ENCODE measurements around the gene CACTIN.

Gene CACTIN

DNA sequence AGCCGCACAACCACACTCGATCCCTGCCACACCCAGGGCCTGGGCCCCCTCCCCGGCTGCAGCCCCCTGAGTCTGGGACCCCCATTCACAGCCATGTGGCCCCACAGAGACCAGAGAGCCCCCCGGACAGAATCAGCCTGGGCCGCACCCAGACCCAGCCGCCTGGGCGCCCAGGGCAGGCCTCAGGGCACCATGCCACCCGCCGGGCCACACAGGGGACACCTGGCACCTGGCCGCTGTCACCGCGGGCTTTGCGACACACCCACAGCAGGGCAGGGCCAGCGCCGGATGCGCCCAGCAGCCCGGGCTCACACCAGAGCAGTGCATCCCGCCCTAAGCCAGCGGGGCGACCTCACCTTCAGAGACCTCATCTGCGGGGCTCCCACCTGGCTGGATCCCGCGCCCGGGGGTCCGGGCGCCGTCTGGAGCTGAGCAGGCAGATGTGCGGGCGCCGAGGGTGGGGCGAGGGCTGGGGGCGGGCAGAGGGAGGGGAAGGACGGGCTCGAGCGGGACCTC is 20.4 kb downstream of the CACTIN start:
- peaks cover 0 to 5% of the 10 kb centered on the region in 2 donors for H3K27me3 ChIP-seq (ENCODE audit: control insufficient read depth in 1 of 2, insufficient read depth in 2 of 2, low read length in 2 of 2)
- no peaks in the 10 kb centered on the region for H3K36me3 ChIP-seq (ENCODE audit: control insufficient read depth in 2 of 2, insufficient read depth in 2 of 2, low read length in 2 of 2)
- H3K27ac ChIP-seq (ENCODE audit: low read length) = no peak overlapping the region
- H3K9me3 ChIP-seq (ENCODE audit: control insufficient read depth in 2 of 2, low read length in 2 of 2) = no peaks in the 10 kb centered on the region
- H3K9ac ChIP-seq (ENCODE audit: low read length in 2 of 2) = peak overlapping the region in 1 of 2 donors; percentile 55
- H3K4me3 ChIP-seq (ENCODE audit: low read length in 2 of 2) = peak overlapping the region; percentile 57 to 75
- H3K4me1 ChIP-seq (ENCODE audit: control insufficient read depth, insufficient read depth, low read length) = peaks cover 54% of the 10 kb centered on the region

DNA sequence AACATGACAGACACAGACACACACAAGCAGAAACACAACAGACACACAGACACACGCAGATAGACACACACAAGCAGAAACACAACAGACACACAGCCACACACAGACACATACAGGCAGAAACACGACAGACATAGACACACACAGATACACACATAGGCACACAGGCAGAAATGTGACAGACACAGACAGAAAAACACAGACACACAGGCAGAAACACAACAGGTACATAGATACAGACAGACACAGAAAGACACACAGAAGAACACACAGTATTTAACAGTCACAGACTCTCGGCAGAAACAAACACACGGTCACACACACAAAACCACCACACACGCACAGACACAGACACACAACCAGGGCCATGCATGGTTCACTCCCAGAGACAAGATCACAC is 20.8 kb downstream of the CACTIN start:
- peak overlapping the region; percentile 26 to 75 for H3K4me3 ChIP-seq (ENCODE audit: low read length in 2 of 2)
- H3K9ac ChIP-seq (ENCODE audit: low read length in 2 of 2) = peak overlapping the region in 1 of 2 donors; percentile 55
- no peaks in the 10 kb centered on the region for H3K9me3 ChIP-seq (ENCODE audit: control insufficient read depth in 2 of 2, low read length in 2 of 2)
- peaks cover 0 to 5% of the 10 kb centered on the region in 2 donors for H3K27me3 ChIP-seq (ENCODE audit: control insufficient read depth in 1 of 2, insufficient read depth in 2 of 2, low read length in 2 of 2)
- H3K36me3 ChIP-seq (ENCODE audit: control insufficient read depth in 2 of 2, insufficient read depth in 2 of 2, low read length in 2 of 2) = no peaks in the 10 kb centered on the region
- H3K4me1 ChIP-seq (ENCODE audit: control insufficient read depth, insufficient read depth, low read length) = peaks cover 54% of the 10 kb centered on the region
- H3K27ac ChIP-seq (ENCODE audit: low read length) = no peak overlapping the region

DNA sequence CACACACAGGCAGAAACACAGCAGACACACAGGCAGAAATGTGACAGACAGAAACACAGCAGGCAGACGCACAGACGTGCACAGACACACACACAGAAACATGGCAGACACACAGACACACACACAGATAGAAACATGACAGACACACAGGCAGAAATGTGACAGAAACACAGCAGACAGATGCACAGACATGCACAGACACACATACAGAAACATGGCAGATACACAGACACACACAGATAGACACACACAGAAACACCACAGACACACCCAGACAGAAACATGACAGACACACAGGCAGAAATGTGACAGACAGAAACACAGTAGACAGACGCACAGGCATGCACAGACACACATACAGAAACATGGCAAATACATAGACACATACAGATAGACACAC is 21.2 kb downstream of the CACTIN start:
- peak overlapping the region in 1 of 2 donors; percentile 55 for H3K9ac ChIP-seq (ENCODE audit: low read length in 2 of 2)
- peaks cover 0 to 5% of the 10 kb centered on the region in 2 donors for H3K27me3 ChIP-seq (ENCODE audit: control insufficient read depth in 1 of 2, insufficient read depth in 2 of 2, low read length in 2 of 2)
- H3K36me3 ChIP-seq (ENCODE audit: control insufficient read depth in 2 of 2, insufficient read depth in 2 of 2, low read length in 2 of 2) = no peaks in the 10 kb centered on the region
- peak overlapping the region in 1 of 2 donors; percentile 75 for H3K4me3 ChIP-seq (ENCODE audit: low read length in 2 of 2)
- no peaks in the 10 kb centered on the region for H3K9me3 ChIP-seq (ENCODE audit: control insufficient read depth in 2 of 2, low read length in 2 of 2)
- H3K27ac ChIP-seq (ENCODE audit: low read length) = no peak overlapping the region
- peaks cover 54% of the 10 kb centered on the region for H3K4me1 ChIP-seq (ENCODE audit: control insufficient read depth, insufficient read depth, low read length)

DNA sequence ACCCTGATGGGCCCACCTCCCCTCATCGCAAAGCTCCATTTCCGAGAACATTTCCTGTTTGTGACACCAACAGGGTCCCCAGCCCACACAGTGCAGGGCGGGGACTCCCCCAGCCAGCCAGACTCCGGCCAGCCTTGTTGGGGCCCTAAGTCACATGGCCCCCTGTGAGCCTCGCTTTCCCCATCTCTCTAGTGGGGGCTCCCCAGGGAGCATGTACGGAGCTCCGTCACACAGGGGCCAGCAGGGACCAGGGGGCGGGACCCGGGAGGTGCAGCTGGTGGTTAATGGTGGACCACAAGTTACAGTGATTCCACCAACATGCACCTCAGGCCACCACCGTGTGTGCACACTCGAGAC is 21.6 kb downstream of the CACTIN start:
- peaks cover 54% of the 10 kb centered on the region for H3K4me1 ChIP-seq (ENCODE audit: control insufficient read depth, insufficient read depth, low read length)
- peaks cover 0 to 5% of the 10 kb centered on the region in 2 donors for H3K27me3 ChIP-seq (ENCODE audit: control insufficient read depth in 1 of 2, insufficient read depth in 2 of 2, low read length in 2 of 2)
- H3K9ac ChIP-seq (ENCODE audit: low read length in 2 of 2) = no peak overlapping the region
- H3K27ac ChIP-seq (ENCODE audit: low read length) = no peak overlapping the region
- H3K4me3 ChIP-seq (ENCODE audit: low read length in 2 of 2) = peak overlapping the region in 1 of 2 donors; percentile 75
- no peaks in the 10 kb centered on the region for H3K9me3 ChIP-seq (ENCODE audit: control insufficient read depth in 2 of 2, low read length in 2 of 2)
- no peaks in the 10 kb centered on the region for H3K36me3 ChIP-seq (ENCODE audit: control insufficient read depth in 2 of 2, insufficient read depth in 2 of 2, low read length in 2 of 2)

DNA sequence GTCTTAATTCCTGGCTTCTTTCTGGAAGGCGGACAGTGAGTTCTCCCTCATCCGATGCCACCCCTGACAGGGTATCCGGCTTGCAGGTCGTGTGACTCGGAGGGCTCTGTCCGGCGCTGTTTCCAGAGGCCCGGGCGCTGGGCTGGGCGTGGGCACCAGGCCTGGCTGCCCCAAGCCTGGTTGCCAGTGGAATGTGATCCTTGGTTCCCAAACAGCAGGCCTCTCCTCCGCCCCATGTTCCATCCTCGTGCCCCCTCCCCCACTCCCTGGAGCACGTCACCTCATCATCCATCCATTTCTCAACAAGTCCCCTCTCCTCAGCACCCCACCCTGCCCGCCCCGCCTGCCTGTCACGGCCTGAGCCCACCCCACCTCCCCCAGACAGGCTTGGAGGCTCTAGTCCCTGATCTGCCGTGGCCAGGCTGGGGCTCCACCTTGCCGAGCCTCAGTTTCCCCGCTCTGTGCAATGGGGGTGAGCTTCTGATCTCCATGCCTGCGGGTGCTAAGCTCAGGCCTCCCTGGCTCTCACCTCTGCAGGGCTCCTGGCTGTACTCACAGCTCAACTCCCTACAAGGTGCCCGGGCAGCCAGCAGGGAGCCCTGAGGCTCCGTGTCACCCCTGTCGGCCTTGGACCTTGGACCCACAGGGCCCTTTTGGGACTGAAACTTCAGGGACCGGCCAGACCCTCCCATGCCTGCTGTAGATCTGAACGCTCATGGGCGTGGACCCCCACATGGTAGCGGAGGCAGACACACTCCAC is 22.2 kb downstream of the CACTIN start:
- Histone ChIP-seq H3K4me3 (ENCODE audit: low read length in 2 of 2) (no peak overlapping the region), H3K27ac (ENCODE audit: low read length) (no peak overlapping the region), H3K36me3 (ENCODE audit: control insufficient read depth in 2 of 2, insufficient read depth in 2 of 2, low read length in 2 of 2) (no peaks in the 10 kb centered on the region), H3K4me1 (ENCODE audit: control insufficient read depth, insufficient read depth, low read length) (peaks cover 50% of the 10 kb centered on the region), H3K27me3 (ENCODE audit: control insufficient read depth in 1 of 2, insufficient read depth in 2 of 2, low read length in 2 of 2) (peaks cover 0 to 5% of the 10 kb centered on the region in 2 donors), H3K9me3 (ENCODE audit: control insufficient read depth in 2 of 2, low read length in 2 of 2) (no peaks in the 10 kb centered on the region), H3K9ac (ENCODE audit: low read length in 2 of 2) (no peak overlapping the region)

DNA sequence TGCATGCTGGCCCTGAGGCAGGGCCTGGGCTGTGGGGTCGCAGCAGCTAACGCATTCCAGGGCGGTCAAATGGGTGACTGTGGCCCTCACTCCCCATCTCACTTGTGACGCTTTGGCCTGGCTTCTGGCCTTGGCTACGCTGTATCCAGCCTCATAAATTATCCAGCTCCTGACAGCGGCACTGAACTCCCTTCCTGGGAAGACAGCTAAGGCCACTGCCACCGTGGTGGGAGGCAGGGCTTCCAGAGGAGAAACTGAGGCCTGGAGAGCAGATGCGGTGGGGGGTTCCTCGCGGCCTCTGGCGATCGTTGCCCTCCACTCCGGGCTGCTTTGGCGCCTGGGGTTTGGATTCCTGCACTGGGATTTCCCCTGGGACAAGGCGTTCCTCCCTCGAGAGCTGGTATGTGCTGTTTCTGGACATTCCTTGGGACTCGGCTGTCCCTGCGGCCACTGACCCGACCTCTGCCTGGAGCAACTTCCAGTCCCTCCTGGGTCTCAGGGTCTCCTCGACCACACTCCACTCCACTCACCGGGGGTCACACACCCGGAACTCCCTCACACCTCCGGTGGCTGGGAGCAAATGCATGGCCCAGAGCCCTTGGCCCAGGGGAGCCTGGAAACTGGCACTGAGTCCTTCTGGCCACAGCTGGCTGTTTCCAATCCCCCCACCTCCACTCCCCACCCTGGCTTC is 23.3 kb downstream of the CACTIN start:
- Histone ChIP-seq H3K27ac (ENCODE audit: low read length) (peak overlapping the region; percentile 18), H3K9ac (ENCODE audit: low read length in 2 of 2) (no peak overlapping the region)

DNA sequence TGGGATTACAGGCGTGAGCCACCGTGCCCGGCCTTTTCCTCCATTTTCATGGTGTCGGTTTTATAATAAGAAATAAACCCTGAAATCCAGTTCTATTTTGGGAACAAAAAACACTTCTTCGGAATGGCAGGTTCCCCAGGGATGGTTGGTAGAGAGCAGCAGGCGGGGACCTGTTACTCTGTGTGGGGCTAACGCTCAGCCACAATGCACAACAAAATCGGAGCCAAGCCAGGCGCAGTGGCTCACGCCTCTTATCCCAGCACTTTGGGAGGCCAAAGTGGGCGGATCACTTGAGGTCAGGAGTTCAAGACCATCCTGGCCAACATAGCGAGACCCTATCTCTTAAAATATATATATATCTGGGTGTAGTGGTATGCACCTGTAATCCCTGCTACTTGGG is 25.6 kb downstream of the CACTIN start:
- H3K36me3 ChIP-seq (ENCODE audit: control insufficient read depth in 2 of 2, insufficient read depth in 2 of 2, low read length in 2 of 2) = no peaks in the 10 kb centered on the region
- H3K27ac ChIP-seq (ENCODE audit: low read length) = no peak overlapping the region
- H3K4me3 ChIP-seq (ENCODE audit: low read length in 2 of 2) = no peak overlapping the region
- no peaks in the 10 kb centered on the region for H3K9me3 ChIP-seq (ENCODE audit: control insufficient read depth in 2 of 2, low read length in 2 of 2)
- H3K9ac ChIP-seq (ENCODE audit: low read length in 2 of 2) = no peak overlapping the region
- peaks cover 19% of the 10 kb centered on the region for H3K4me1 ChIP-seq (ENCODE audit: control insufficient read depth, insufficient read depth, low read length)
- peaks cover 0 to 4% of the 10 kb centered on the region in 2 donors for H3K27me3 ChIP-seq (ENCODE audit: control insufficient read depth in 1 of 2, insufficient read depth in 2 of 2, low read length in 2 of 2)

More for the DNA sequence above, 23.3 kb downstream of the CACTIN start:
- H3K27me3 ChIP-seq (ENCODE audit: control insufficient read depth in 1 of 2, insufficient read depth in 2 of 2, low read length in 2 of 2) = peaks cover 0 to 5% of the 10 kb centered on the region in 2 donors
- peaks cover 38% of the 10 kb centered on the region for H3K4me1 ChIP-seq (ENCODE audit: control insufficient read depth, insufficient read depth, low read length)
- no peaks in the 10 kb centered on the region for H3K36me3 ChIP-seq (ENCODE audit: control insufficient read depth in 2 of 2, insufficient read depth in 2 of 2, low read length in 2 of 2)
- H3K4me3 ChIP-seq (ENCODE audit: low read length in 2 of 2) = no peak overlapping the region
- no peaks in the 10 kb centered on the region for H3K9me3 ChIP-seq (ENCODE audit: control insufficient read depth in 2 of 2, low read length in 2 of 2)

DNA sequence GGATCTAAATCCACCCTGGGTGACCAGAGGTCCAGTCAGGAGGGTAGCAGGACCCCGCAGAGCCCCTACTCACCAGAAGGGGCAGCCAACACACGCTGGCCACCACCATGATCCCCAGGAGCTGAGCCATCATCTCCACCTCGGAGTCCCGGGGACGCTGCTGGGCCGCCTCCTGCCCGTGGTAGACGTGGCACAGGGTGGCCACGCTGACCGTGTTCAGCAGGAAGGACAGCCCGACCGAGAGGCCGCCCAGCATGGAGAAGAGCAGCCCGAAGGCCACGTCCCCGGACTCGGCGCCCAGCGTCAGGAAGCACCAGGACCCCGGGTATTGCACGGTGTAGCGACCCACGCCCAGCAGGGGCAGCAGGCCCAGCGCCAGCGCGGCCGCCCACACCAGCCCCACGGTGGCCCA is 26.8 kb downstream of the CACTIN start:
- no peak overlapping the region for H3K27ac ChIP-seq (ENCODE audit: low read length)
- H3K4me1 ChIP-seq (ENCODE audit: control insufficient read depth, insufficient read depth, low read length) = peaks cover 8% of the 10 kb centered on the region
- H3K27me3 ChIP-seq (ENCODE audit: control insufficient read depth in 1 of 2, insufficient read depth in 2 of 2, low read length in 2 of 2) = no peaks in the 10 kb centered on the region
- H3K9me3 ChIP-seq (ENCODE audit: control insufficient read depth in 2 of 2, low read length in 2 of 2) = no peaks in the 10 kb centered on the region
- H3K9ac ChIP-seq (ENCODE audit: low read length in 2 of 2) = no peak overlapping the region
- H3K36me3 ChIP-seq (ENCODE audit: control insufficient read depth in 2 of 2, insufficient read depth in 2 of 2, low read length in 2 of 2) = no peaks in the 10 kb centered on the region
- H3K4me3 ChIP-seq (ENCODE audit: low read length in 2 of 2) = no peak overlapping the region

DNA sequence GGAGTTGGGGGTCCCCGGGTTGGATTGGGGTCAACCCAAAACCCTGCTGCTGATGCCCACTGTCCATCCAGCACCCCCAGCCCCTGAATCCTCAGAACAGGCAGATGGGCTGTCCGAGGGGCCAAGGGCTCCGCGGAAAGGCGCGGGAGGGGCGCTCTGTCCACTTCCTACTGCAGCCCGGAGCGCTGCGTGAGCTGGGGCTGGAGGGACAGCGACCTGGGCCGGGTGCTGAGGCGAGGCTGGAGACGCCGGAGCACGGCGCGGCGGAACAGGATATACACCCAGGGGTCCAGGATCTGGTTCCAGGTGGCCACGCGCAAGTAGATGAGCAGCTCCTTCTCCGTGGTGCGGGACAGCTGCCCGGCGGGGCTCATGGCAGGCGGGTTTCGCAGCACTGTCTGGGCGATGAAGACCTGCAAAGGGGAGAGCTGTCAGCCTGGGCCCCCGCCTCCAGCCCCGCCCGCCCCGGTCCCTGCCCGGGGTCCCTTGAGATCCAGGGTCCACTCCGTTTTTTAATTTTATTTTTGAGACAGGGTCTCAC is 31.0 kb downstream of the CACTIN start:
- no peaks in the 10 kb centered on the region for H3K9me3 ChIP-seq (ENCODE audit: control insufficient read depth in 2 of 2, low read length in 2 of 2)
- no peak overlapping the region for H3K27ac ChIP-seq (ENCODE audit: low read length)
- H3K4me3 ChIP-seq (ENCODE audit: low read length in 2 of 2) = no peak overlapping the region
- no peaks in the 10 kb centered on the region for H3K27me3 ChIP-seq (ENCODE audit: control insufficient read depth in 1 of 2, insufficient read depth in 2 of 2, low read length in 2 of 2)
- no peaks in the 10 kb centered on the region for H3K36me3 ChIP-seq (ENCODE audit: control insufficient read depth in 2 of 2, insufficient read depth in 2 of 2, low read length in 2 of 2)
- H3K4me1 ChIP-seq (ENCODE audit: control insufficient read depth, insufficient read depth, low read length) = no peaks in the 10 kb centered on the region
- H3K9ac ChIP-seq (ENCODE audit: low read length in 2 of 2) = no peak overlapping the region

DNA sequence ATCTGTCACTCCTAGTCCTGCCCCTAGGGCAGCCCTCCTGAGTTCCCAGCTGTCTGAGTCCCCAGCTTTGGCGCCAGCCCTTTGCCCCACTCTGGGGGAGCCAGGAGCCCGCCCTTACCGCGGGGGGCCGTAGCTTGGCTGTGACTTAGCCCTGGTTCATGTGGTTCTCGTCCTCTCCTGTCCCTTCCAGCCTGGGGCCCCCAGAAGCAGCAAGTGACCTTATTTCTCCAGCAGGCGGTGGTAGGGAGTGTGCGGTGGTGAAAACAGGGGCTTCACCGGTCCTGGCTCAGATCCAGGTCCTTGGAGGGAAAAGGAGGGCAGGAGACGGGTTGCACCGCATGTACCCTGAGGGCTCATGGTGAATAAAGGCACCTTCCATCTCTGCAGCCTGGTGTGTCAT is 33.4 kb downstream of the CACTIN start:
- Histone ChIP-seq H3K4me3 (ENCODE audit: low read length in 2 of 2) (no peak overlapping the region), H3K27me3 (ENCODE audit: control insufficient read depth in 1 of 2, insufficient read depth in 2 of 2, low read length in 2 of 2) (no peaks in the 10 kb centered on the region), H3K9me3 (ENCODE audit: control insufficient read depth in 2 of 2, low read length in 2 of 2) (no peaks in the 10 kb centered on the region), H3K9ac (ENCODE audit: low read length in 2 of 2) (no peak overlapping the region), H3K4me1 (ENCODE audit: control insufficient read depth, insufficient read depth, low read length) (no peaks in the 10 kb centered on the region), H3K36me3 (ENCODE audit: control insufficient read depth in 2 of 2, insufficient read depth in 2 of 2, low read length in 2 of 2) (no peaks in the 10 kb centered on the region), H3K27ac (ENCODE audit: low read length) (no peak overlapping the region)
